SW 1271 (cell line): ENCODE results near the gene ZC3H7B.
"Not testable (repeated sequence)": the region's sequence is repeated elsewhere in the genome, so short reads cannot be mapped to it uniquely, and the experiment has no call there.

Experiments
- DNase-seq, 2 experiments: peaks; one replicate each; lab custom pipeline; 2025; lab: John Stamatoyannopoulos, UW

Gene ZC3H7B

DNA sequence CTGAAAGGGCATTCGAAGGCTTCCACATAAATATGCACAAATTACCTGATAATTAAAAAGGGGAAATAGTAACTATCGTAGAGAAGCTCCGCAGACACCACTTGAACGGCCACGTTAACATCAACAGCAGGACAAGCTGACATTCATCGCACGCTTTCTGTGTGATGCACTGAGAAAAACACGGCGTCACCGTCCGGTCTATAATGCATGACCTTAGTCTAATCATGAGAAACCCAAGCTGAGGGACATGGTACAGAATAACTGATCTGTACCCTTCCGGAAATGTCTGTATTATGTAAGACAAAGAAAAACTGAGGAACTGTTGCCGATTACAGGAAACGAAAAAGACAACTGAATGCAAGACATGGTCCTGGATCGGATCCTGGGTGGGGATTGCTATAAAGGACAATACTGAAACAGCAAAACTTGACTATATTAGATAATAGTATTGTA is 14.7 kb upstream of the ZC3H7B start:
- DNase-seq = no peak

- peak; percentile 77 to 85 for DNase-seq
These were observed 12.9 kb upstream of the ZC3H7B start for GRCh38 chr22:41288245-41288946.

DNA sequence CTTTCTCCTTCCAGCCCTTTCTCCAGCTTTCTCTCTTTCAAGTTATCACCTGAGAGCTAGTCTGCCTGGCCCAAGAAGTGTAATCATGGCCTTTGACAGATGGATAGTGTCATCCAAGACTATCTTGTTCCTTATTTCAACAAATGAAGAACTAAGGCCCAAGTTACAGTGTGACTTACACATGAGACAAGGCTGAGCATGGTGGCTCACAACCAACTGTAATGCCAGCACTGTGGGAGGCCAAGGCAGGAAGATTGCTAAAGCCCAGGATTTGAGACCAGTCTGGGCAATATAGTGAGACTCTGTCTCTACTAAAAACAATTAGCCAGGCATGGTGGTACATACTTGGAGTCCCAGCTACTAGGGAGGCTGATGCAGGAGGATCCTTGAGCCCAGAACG is 11.7 kb upstream of the ZC3H7B start:
- no peak for DNase-seq

DNA sequence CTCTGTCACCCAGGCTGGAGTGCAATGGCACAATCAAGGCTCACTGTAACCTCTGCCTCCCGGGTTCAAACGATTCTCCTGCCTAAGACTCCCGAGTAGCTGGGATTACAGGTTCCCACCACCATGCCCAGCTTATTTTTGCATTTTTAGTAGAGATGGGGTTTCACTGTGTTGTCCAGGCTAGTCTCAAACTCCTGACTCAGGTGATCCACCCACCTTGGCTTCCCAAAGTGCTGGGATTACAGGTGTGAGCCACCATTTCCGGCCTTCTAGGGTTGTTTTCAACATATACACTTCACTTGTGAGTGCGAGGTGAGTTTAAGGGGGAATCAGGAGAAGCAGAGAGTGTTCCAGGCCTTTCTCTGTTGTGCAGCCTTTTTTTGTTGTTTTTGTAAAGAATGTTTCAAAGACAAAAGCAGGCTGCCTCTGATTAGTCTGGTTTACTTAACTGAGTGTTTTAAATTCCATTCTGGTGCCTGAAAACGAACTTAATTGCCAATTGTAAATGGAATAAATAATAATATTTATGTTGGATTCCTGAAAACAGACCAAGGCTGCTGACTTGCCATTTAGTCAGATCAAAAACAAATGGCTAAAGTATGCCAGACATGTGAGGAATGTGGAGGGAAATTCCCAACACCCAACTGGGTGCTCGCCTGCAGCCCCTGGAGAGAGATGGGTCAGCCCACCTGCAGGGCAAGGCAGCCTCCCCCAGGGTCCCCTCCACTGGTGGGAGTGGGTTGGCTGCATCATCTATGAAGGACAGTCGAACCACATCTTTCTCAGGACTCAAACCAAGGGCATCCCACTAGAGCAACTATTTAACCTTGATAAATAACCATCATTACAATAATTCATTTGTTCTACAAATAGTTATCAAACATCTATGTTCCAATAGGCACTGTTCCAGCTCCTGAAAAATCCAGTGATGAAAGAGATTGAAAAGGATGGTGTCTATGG is 10.8 kb upstream of the ZC3H7B start:
- peak; percentile 40 to 80 for DNase-seq

GRCh38 chr22:41294816-41295215 is 6.5 kb upstream of the ZC3H7B start:
- not testable (repeated sequence) for DNase-seq

DNA sequence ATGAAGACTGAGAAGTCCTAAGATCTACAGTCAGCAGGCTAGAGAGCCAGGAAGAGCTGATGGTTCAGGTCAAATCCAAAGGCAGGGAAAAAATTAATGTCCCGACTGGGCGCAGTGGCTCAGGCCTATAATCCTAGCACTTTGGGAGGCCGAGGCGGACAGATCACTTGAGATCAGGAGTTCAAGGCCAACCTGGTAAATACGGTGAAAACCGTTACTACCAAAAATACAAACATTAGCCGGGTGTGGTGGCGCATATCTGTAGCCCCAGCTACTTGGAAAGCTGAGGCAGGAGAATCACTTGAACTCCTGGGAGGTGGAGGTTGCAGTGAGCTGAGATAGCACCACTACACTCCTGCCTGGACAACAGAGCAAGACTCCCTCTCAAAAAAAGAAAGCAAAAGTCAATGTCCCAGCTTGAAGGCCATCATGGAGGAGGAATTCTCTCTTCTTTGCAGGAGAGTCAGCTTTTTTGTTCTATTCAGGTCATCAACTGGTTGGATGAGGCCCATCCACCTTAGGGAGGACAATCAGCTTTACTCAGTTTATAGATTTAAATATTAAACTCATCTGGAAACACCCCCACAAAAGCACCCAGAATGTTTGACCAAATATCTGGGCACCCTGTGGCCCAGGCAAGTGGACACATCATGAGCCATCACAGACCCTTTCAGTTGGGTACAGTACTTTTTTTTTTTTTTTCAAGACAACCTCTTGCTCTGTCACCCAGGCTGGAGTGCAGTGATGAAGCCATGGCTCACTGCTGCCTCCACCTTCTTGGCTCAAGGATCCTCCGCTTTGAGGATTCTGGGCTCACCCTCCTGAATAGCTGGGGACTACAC is 4.3 kb upstream of the ZC3H7B start:
- no peak for DNase-seq

GRCh38 chr22:41300661-41301060 is 664 bp upstream of the ZC3H7B start:
- DNase-seq = no peak

- no peak for DNase-seq
These were observed 869 bp downstream of the ZC3H7B start for GRCh38 chr22:41302021-41302767.

DNA sequence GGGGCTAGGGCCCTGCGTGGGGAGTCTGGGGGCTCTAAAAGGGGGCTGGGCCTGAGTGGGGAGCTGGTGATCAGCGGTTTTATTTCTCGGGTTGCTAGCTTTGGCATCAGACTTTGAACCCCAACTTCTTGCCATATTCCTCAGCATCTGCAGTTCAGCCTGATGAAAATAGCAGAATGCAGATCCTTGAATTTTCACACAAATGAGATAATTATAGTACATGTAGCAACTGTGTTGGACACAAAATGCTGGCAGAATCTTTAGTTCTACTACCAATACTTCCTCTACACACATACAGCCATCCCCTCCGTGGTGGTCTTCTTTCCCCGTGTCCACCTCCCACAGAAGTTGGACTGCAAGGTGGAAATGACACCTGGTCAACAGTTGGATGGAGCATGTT is 1.5 kb downstream of the ZC3H7B start:
- no peak for DNase-seq

GRCh38 chr22:41305646-41306045 is 4.3 kb downstream of the ZC3H7B start:
- peak; percentile 18 to 52 for DNase-seq

- no peak for DNase-seq
These were observed 6.7 kb downstream of the ZC3H7B start for GRCh38 chr22:41308054-41308453.

GRCh38 chr22:41308544-41308947 is 7.2 kb downstream of the ZC3H7B start:
- no peak for DNase-seq

DNA sequence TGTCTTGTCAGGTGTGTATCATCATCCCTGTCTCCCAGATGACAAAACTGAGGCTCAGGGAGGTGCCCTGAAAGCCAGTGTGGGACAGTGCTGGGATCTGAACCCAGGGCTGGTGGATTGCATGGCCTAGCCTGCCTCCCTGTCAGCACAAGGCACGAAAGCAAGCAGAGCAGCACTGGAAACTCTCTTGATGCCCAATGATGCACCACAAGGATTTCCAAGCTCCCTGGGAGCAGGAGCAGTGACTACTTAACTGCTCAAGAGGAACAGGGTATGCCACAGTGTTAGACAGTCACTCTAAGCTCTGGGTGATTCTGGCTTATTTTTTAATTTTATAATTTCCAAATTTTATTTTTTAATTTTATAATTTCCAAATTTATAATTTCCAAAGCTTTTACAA is 9.0 kb downstream of the ZC3H7B start:
- no peak for DNase-seq

DNA sequence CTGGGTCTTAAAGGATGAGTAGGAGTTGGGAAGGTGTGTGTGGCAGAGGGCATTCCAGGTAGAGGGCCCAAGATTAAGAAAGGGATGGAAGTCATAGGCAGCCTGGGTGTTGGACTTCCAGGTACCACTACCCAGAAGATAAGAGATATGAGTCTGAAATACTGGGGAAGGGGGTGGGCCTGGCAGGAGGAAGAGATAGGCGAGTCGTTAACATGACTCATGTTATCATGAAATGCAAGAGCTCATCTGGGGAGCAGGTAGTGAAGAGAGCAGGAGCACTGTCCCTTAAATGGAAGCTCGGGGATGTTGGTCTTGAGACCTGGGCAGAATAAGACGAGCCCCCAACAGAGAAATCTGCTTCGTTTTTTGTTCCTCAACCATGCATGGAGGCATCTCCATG is 10.2 kb downstream of the ZC3H7B start:
- DNase-seq = no peak

DNA sequence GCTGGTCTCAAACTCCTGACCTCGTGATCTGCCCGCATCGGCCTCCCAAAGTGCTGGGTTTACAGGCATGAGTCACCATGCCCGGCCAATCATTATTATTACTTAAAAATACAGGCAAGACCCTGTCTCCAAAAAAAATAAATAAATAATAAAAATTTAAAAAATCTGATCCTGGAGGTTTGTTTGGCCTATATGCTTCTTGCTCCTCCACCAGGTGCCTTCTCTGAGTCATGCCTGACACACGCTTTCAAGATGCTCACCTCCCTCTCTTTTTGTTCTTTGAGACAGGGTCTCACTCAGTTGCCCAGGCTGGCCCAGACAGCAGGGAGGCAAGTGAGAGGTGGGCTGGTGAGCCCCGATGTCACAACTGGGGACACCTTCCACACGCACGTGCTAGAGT is 13.5 kb downstream of the ZC3H7B start:
- no peak for DNase-seq

DNA sequence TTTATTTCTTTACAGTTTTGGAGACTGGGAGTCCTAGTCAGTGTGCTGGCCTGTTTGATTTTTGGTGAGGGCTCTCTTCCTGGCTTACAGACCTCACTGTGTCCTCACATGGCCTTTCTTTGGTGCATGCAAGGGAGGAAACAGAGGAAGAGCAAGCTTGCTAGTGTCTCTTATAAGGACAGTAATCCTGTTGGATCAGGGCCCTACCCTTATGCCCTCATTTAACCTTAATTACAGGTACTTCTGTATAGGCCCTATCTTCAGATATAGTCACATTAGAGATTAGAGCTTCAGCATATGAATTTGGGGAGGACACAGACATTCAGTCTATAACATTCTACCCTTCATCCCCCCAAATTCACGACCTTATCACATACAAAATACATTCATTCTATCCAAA is 14.3 kb downstream of the ZC3H7B start:
- no peak for DNase-seq

DNA sequence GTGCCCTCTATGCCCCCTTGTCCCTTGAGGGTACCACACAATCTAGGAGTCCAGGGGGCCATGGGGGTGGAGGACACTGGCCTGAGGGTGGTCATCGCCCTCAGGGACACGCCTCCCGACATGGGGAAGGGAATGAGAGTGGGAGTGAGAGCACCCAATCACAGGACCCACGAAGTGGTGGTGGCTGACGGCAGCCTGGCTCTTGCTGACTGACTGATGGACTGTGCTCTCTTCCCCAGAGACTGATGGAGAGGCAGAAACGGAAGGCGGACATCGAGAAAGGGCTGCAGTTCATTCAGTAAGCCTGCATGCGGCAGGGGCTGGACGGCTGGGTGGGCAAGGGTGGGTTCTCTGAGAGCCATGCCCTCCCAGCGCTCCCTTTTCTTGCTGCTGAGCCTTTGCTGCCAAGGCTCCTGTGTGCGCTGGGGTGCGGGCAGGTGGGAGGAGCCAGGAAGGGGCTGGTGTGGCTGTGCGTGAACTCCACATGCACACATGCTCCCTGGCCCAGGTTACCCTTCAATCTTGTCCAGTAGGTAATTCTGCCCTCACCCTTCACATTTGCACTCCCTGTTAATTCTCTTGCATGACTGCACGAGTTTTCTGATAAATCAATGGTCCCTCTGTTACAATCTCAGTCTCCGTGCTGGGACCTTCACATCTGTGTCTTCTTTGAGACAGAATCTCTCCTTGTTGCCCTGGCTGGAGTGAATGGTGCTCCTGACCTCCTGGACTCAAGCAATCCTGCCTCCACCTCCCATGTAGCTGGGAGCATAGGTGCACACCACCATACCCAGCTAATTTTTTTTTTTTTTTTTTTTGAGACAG is 19.3 kb downstream of the ZC3H7B start:
- DNase-seq = no peak

DNA sequence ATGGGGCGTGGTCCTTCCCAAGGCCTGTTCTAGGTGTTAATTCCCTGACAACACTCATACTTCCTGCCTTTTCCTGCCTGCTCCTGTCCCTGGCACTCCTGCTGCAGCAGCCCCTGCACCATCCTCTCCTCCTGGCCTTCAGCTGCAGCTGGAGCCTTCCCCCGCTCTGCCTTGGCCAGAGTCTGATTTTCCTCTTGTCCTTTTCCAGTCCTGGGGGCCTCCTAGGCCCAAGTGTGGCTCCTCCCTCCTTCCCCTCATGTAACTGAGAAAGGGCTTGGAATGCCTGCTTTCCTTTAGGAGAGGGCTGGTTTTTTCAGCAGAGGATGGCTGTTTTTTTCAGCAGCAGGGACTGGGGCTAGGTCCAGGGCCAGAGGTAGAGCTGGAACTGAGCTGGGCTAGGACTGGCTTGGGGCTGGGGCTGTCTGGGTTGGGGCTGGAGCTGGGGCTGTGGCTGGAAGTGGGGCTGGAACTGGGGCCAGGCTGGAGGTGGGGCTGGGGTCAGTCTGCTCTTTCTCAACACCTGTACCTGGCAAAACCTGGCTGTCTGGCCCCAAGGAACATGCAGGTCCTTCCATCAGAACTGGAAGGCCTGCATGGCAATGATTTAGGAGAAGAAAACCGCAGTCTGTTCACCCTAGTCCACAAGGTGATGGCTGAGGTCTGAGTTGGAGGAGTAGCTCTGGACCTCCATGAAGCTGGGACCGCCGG is 23.6 kb downstream of the ZC3H7B start:
- DNase-seq = no peak

- DNase-seq = no peak
These were observed 25.8 kb downstream of the ZC3H7B start for GRCh38 chr22:41327124-41327523.

DNA sequence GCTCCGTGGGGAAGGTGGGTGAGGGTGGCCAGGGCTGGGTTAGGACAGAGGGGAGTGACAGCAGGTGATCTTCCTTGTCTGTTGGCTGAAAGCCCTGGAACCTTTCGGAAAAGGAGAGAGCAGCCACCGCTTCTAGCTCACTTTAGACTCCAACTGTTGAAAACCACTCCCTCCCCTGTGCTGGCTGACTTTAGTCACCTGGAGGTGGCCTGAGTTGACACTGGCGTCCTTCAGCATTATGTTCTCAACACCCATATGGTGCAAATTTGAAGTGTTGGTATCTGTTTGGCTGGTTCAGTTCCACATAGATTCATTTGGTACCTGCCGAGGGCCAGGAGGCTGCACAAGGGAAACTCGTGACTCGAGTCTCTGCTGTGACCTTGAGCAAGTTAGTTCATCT is 28.8 kb downstream of the ZC3H7B start:
- no peak for DNase-seq
